ENCODE measurements around the gene TRIM46.
A peak's percentile ranks its signal among the peaks of the same experiment; 100 is the strongest.
"Not testable (repeated sequence)": the region's sequence is repeated elsewhere in the genome, so short reads cannot be mapped to it uniquely, and the experiment has no call there.

Gene TRIM46

GRCh38 chr1:155228096-155228427, 54.4 kb downstream of the TRIM46 start:
- peak in 1 of 14 donors; percentile 32 for DNase-seq

- not testable (repeated sequence) for DNase-seq
Observed at GRCh38 chr1:155231302-155231701, 57.7 kb downstream of the TRIM46 start.

- DNase-seq: peak in 6 of 14 donors; percentile 11 to 58 (median 27)
Observed at GRCh38 chr1:155232001-155232978, 58.6 kb downstream of the TRIM46 start.

- DNase-seq: not testable (repeated sequence)
Observed at GRCh38 chr1:155233502-155233901, 59.9 kb downstream of the TRIM46 start.

Data from C1 segment of cervical spinal cord (tissue), 14 donors.